PC-9 (cell line): ENCODE data around the gene DIP2C.

Experiments used
- CTCF ChIP-seq: fragments of 200-600 bp; sonication (generic); conservative IDR thresholded peaks from 2 replicates; pipeline ENCODE4 v1.6.1; 2017; ENCODE audit warnings: mixed run types, antibody characterized with exemption, mild to moderate bottlenecking, moderate library complexity
- EZH2 ChIP-seq: fragments of 200-600 bp; sonication (generic); IDR thresholded peaks from 2 replicates; pipeline ENCODE4 v1.8.0; 2017; ENCODE audit warnings: antibody characterized with exemption, low read depth

GRCh38 chr10:343231-344220 is 345.9 kb downstream of the DIP2C start:
- TF ChIP-seq CTCF (no peak), EZH2 (no peak)
